Epithelial cell of proximal tubule (primary cell): ENCODE measurements around the gene ZFYVE27. TPM values are rescaled to one million over a fixed set of nuclear protein-coding genes. Genes with fewer than 3 reads are reported as not detected.

Experiments used
- DNase-seq: peaks from one replicate; pipeline ENCODE4 v3.0.0-alpha.2; 2011; ENCODE audit warnings: low read depth
- H3K4me3 ChIP-seq: 2 replicates; pipeline ENCODE4 v1.5.1; 2011; ENCODE audit warnings: low read depth, mild to moderate bottlenecking, low read length
- total RNA-seq: library from RNA; depleted of rRNA; stranded (reverse); fragments of >200 nt; gene quantifications from 2 replicates; pipeline ENCODE4 v1.2.3, GENCODE V29; 2015
- TF ChIP-seq, protein P1 (sequence below): conservative IDR thresholded peaks from 2 replicates; pipeline ENCODE4 v1.5.1; 2012; ENCODE audit warnings: low read depth, mild to moderate bottlenecking, low read length

Gene ZFYVE27
- total RNA-seq, 1 donor from 2014 or later: 13.5 TPM

GRCh38 chr10:97760461-97761257 is 23.7 kb downstream of the ZFYVE27 start:
- TF ChIP-seq, protein P1, sequence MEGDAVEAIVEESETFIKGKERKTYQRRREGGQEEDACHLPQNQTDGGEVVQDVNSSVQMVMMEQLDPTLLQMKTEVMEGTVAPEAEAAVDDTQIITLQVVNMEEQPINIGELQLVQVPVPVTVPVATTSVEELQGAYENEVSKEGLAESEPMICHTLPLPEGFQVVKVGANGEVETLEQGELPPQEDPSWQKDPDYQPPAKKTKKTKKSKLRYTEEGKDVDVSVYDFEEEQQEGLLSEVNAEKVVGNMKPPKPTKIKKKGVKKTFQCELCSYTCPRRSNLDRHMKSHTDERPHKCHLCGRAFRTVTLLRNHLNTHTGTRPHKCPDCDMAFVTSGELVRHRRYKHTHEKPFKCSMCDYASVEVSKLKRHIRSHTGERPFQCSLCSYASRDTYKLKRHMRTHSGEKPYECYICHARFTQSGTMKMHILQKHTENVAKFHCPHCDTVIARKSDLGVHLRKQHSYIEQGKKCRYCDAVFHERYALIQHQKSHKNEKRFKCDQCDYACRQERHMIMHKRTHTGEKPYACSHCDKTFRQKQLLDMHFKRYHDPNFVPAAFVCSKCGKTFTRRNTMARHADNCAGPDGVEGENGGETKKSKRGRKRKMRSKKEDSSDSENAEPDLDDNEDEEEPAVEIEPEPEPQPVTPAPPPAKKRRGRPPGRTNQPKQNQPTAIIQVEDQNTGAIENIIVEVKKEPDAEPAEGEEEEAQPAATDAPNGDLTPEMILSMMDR: no peak
- no peak overlapping the region for H3K4me3 ChIP-seq
- no peak for DNase-seq

DNA sequence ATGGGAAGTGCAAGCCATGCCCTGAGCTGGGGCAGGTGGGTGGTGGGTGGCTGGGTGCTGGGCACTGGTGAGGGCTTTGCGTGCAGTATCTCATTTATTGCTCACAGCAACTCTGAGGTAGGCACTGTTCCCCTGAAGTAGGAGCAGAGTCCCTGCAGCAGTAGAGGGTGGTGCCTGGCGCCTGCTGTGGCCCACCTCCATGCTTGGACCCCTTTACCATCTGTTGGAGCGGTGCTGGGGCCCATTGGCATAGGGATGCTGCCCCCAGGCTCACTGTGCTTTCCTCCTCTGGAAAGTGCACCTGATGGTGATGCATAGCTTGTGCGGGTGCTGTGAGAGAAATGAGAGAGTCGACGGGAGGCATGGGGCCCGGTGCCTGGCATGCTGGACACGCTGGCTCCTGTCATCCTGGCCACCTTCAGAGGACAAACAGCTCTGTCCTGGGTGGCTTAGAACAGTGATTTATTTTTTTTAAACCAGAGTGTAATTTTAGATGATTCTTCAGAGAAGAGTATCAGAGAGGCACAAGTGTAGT is 24.5 kb downstream of the ZFYVE27 start:
- TF ChIP-seq, protein P1: no peak
- no peak overlapping the region for H3K4me3 ChIP-seq
- no peak for DNase-seq

DNA sequence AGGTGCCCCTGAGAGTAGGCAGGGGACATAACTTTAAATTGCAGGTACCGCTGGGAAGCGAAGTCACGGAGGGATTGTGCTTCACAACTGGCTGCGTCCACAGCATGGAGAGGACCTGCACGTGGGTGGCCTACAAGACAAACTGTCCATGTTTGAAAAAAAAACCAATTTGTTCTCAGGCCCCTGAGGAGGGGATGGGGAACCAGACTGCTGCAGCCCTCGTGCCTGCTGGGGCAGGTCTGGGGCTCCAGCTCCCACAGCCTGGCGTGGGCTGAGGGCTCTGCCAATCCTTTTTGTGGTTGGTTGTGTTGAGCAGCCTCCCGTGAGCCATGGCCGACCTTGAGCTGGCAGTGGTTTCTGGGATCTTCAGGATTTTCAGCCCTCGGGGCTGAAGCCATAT is 25.1 kb downstream of the ZFYVE27 start:
- TF ChIP-seq, protein P1: no peak
- H3K4me3 ChIP-seq: no peak overlapping the region
- DNase-seq: no peak

- H3K4me3 ChIP-seq: no peak overlapping the region
- no peak for DNase-seq
- TF ChIP-seq, protein P1: no peak
Observed at GRCh38 chr10:97762816-97763215, 25.9 kb downstream of the ZFYVE27 start.

DNA sequence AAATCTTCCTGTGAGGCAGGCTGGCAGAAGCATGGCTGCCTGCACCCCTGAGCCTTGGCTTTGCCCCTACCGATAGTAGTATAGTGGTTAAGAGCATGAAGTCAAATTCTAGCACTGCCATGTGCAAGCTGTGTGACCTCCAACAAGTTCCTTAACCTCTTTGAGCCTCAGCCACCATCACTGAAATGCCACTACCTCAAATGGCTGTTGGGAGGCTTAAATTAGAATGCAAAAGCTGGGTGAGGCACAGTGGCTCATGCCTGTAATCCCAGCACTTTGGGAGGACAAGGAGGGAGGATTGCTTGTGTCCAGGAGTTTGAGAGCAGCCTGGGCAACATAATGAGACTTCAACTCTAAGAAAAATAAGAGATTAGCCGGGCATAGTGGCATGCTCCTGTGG is 26.5 kb downstream of the ZFYVE27 start:
- DNase-seq: no peak
- H3K4me3 ChIP-seq: no peak overlapping the region
- TF ChIP-seq, protein P1: no peak

DNA sequence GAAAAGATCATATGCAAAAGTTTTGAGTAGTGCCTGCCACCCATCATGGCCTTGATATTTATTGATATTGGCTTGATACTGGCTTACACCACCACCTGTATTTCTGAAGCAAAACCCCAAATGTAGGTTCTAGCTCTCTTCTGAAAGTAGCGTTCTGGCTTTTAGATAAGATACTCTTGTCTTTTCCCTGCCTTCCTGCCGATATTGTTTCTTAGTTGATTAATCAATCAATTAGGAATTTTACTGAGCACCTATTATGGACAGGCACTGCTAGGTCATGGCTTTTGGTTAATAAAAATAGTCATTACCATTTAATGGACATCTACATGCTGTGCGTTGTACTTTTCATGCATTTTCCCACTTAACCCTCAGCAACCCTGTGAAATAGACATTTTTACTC is 27.0 kb downstream of the ZFYVE27 start:
- no peak overlapping the region for H3K4me3 ChIP-seq
- TF ChIP-seq, protein P1: no peak

GRCh38 chr10:97764519-97764931 is 27.6 kb downstream of the ZFYVE27 start:
- DNase-seq: no peak
- no peak overlapping the region for H3K4me3 ChIP-seq
- TF ChIP-seq, protein P1: no peak

More for the DNA sequence above, 27.0 kb downstream of the ZFYVE27 start:
- no peak for DNase-seq
